Measurements from ENCODE around the gene ZRSR2. TPM values are rescaled to one million over a fixed set of nuclear protein-coding genes. Genes with fewer than 3 reads are reported as not detected.
A peak's percentile ranks its signal among the peaks of the same experiment; 100 is the strongest.

The ZRSR2 gene
- total and polyA plus RNA-seq, 2 of the 13 experiments (the other 11 are each of a cell fraction or from before 2014, with no cell fraction given): 3.6 to 4.9 TPM

DNA sequence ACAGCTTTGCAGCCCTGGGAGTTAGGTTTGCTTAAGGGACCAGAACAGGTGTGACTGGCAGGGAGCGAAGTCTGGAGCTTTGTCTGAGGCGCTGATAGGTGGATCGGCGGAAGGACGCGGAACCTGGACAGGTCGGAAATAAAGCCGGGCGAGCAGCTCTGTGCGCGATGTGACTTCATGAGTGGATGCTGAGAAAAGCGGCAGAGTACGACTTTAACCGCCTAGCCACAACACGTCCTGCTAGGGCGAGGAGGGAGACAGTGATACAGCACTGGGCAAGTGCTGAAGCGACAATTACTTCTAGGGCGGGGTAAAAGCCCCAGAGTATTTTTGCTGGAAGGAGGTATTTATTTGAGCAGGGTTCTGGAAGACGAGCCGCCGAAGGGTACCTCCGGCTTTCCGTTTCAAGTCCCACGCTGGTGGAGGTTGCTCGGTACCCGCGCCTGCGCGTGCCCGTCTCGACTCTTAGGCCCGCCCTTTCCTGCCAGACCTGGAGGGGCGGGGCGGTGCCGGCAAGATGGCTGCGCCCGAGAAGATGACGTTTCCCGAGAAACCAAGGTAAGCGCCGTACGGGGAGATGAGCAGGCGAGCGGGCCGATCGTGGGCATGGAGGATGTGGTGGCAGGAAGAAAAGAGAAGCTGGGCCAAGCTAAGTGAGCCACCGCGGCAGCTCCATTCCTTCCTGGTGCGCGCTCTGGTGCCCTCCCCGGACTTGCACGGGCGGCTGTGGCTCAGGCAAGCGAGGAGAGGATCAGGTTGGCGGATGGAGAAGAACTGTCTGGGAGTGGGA lies at the start of gene ZRSR2 (continued):
- TF ChIP-seq, protein P1, sequence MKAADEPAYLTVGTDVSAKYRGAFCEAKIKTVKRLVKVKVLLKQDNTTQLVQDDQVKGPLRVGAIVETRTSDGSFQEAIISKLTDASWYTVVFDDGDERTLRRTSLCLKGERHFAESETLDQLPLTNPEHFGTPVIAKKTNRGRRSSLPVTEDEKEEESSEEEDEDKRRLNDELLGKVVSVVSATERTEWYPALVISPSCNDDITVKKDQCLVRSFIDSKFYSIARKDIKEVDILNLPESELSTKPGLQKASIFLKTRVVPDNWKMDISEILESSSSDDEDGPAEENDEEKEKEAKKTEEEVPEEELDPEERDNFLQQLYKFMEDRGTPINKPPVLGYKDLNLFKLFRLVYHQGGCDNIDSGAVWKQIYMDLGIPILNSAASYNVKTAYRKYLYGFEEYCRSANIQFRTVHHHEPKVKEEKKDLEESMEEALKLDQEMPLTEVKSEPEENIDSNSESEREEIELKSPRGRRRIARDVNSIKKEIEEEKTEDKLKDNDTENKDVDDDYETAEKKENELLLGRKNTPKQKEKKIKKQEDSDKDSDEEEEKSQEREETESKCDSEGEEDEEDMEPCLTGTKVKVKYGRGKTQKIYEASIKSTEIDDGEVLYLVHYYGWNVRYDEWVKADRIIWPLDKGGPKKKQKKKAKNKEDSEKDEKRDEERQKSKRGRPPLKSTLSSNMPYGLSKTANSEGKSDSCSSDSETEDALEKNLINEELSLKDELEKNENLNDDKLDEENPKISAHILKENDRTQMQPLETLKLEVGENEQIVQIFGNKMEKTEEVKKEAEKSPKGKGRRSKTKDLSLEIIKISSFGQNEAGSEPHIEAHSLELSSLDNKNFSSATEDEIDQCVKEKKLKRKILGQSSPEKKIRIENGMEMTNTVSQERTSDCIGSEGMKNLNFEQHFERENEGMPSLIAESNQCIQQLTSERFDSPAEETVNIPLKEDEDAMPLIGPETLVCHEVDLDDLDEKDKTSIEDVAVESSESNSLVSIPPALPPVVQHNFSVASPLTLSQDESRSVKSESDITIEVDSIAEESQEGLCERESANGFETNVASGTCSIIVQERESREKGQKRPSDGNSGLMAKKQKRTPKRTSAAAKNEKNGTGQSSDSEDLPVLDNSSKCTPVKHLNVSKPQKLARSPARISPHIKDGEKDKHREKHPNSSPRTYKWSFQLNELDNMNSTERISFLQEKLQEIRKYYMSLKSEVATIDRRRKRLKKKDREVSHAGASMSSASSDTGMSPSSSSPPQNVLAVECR (CRISPR knock-in tag; IDR thresholded peaks at IDR 0.05; ENCODE audit: borderline replicate concordance): peak; percentile 73
- TF ChIP-seq, protein P2, sequence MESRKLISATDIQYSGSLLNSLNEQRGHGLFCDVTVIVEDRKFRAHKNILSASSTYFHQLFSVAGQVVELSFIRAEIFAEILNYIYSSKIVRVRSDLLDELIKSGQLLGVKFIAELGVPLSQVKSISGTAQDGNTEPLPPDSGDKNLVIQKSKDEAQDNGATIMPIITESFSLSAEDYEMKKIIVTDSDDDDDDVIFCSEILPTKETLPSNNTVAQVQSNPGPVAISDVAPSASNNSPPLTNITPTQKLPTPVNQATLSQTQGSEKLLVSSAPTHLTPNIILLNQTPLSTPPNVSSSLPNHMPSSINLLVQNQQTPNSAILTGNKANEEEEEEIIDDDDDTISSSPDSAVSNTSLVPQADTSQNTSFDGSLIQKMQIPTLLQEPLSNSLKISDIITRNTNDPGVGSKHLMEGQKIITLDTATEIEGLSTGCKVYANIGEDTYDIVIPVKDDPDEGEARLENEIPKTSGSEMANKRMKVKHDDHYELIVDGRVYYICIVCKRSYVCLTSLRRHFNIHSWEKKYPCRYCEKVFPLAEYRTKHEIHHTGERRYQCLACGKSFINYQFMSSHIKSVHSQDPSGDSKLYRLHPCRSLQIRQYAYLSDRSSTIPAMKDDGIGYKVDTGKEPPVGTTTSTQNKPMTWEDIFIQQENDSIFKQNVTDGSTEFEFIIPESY (CRISPR knock-in tag; IDR thresholded peaks at IDR 0.05): no peak
- TF ChIP-seq ZNF138 (CRISPR knock-in tag; IDR thresholded peaks at IDR 0.05; ENCODE audit: low read depth) (no peak), ZMYM4 (CRISPR knock-in tag; IDR thresholded peaks at IDR 0.05) (peak; percentile 60; the same call in 1 of the 2 replicates), HDAC2 (CRISPR knock-in tag; IDR thresholded peaks at IDR 0.05) (peak; percentile 20; the same call in 1 of the 2 replicates), HDAC6 (IDR thresholded peaks at IDR 0.05; ENCODE audit: low read depth, low read length) (no peak), SRF (IDR thresholded peaks at IDR 0.05; ENCODE audit: low read depth, low read length) (no peak), SIX4 (CRISPR knock-in tag; IDR thresholded peaks at IDR 0.05) (no peak), ERF (CRISPR knock-in tag; IDR thresholded peaks at IDR 0.05) (0 out of 2 replicates have a peak, but pooled peaks have one; percentile 18), ATAD3A (CRISPR knock-in tag; IDR thresholded peaks at IDR 0.05) (no peak)
- TF ChIP-seq, protein P3, sequence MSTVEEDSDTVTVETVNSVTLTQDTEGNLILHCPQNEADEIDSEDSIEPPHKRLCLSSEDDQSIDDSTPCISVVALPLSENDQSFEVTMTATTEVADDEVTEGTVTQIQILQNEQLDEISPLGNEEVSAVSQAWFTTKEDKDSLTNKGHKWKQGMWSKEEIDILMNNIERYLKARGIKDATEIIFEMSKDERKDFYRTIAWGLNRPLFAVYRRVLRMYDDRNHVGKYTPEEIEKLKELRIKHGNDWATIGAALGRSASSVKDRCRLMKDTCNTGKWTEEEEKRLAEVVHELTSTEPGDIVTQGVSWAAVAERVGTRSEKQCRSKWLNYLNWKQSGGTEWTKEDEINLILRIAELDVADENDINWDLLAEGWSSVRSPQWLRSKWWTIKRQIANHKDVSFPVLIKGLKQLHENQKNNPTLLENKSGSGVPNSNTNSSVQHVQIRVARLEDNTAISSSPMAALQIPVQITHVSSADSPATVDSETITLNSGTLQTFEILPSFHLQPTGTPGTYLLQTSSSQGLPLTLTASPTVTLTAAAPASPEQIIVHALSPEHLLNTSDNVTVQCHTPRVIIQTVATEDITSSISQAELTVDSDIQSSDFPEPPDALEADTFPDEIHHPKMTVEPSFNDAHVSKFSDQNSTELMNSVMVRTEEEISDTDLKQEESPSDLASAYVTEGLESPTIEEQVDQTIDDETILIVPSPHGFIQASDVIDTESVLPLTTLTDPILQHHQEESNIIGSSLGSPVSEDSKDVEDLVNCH (CRISPR knock-in tag; IDR thresholded peaks at IDR 0.05): no peak
- TF ChIP-seq, protein P4, sequence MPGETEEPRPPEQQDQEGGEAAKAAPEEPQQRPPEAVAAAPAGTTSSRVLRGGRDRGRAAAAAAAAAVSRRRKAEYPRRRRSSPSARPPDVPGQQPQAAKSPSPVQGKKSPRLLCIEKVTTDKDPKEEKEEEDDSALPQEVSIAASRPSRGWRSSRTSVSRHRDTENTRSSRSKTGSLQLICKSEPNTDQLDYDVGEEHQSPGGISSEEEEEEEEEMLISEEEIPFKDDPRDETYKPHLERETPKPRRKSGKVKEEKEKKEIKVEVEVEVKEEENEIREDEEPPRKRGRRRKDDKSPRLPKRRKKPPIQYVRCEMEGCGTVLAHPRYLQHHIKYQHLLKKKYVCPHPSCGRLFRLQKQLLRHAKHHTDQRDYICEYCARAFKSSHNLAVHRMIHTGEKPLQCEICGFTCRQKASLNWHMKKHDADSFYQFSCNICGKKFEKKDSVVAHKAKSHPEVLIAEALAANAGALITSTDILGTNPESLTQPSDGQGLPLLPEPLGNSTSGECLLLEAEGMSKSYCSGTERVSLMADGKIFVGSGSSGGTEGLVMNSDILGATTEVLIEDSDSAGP (CRISPR knock-in tag; IDR thresholded peaks at IDR 0.05; ENCODE audit: borderline replicate concordance): peak; percentile 35; the same call in 1 of the 2 replicates
- TF ChIP-seq, protein P5, sequence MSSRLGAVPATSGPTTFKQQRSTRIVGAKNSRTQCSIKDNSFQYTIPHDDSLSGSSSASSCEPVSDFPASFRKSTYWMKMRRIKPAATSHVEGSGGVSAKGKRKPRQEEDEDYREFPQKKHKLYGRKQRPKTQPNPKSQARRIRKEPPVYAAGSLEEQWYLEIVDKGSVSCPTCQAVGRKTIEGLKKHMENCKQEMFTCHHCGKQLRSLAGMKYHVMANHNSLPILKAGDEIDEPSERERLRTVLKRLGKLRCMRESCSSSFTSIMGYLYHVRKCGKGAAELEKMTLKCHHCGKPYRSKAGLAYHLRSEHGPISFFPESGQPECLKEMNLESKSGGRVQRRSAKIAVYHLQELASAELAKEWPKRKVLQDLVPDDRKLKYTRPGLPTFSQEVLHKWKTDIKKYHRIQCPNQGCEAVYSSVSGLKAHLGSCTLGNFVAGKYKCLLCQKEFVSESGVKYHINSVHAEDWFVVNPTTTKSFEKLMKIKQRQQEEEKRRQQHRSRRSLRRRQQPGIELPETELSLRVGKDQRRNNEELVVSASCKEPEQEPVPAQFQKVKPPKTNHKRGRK (CRISPR knock-in tag; IDR thresholded peaks at IDR 0.05): no peak
- TF ChIP-seq, protein P6, sequence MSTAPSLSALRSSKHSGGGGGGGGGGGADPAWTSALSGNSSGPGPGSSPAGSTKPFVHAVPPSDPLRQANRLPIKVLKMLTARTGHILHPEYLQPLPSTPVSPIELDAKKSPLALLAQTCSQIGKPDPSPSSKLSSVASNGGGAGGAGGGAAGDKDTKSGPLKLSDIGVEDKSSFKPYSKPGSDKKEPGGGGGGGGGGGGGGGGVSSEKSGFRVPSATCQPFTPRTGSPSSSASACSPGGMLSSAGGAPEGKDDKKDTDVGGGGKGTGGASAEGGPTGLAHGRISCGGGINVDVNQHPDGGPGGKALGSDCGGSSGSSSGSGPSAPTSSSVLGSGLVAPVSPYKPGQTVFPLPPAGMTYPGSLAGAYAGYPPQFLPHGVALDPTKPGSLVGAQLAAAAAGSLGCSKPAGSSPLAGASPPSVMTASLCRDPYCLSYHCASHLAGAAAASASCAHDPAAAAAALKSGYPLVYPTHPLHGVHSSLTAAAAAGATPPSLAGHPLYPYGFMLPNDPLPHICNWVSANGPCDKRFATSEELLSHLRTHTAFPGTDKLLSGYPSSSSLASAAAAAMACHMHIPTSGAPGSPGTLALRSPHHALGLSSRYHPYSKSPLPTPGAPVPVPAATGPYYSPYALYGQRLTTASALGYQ (CRISPR knock-in tag; IDR thresholded peaks at IDR 0.05): no peak

All from HepG2 (cell line).